Midbrain (tissue), 1 donor: ENCODE data around the gene PYGO2.

Source experiments
- DNase-seq: peaks from one replicate; lab custom pipeline; 2025; lab: John Stamatoyannopoulos, UW

PYGO2 gene, protein sequence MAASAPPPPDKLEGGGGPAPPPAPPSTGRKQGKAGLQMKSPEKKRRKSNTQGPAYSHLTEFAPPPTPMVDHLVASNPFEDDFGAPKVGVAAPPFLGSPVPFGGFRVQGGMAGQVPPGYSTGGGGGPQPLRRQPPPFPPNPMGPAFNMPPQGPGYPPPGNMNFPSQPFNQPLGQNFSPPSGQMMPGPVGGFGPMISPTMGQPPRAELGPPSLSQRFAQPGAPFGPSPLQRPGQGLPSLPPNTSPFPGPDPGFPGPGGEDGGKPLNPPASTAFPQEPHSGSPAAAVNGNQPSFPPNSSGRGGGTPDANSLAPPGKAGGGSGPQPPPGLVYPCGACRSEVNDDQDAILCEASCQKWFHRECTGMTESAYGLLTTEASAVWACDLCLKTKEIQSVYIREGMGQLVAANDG

DNA sequence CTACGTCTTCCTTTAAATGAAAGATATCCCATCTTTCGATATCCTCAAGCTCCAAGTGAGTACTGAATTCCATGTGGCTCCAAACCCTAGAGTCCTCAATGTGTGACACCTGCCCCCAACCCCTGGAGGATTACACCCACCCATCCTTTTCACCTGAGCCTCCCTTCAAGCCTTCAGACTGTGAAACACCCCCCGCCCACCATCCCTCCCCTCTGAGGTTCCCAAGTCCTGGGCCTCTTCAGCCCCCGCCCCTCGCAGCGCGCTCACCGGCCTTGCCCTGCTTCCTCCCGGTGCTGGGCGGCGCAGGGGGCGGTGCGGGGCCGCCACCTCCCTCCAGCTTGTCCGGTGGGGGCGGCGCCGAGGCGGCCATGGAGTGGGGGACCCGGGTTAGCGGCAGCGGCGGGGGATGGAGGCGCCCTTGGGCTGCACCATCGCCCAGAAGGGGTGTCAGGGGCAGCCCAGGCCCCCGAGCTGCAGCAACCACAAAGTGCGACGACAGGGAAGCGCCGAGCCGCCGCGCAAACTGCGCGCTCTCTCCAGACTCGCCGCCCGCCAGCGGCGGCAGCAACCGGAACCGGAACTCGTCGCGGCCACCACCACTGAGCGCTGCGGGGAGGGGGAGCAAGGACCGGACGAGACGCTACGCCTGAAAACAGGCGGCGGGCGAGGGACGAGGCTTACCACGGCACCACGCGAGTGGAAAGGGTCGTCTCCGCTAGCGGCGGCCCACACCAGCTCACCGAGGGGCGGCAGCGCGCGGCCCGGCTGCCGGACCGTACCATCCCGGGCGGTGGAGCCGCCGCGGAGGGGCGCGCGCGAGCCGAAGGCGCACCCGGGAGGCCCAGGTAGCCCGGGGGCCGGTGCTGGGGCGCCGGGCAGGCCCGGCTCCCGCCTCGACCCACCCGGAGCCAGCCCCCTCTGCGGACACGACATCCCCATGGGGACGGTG lies at the start of gene PYGO2:
PYGO2 (minus strand) TSS at position 576 of the 949 bp plus-strand sequence; CDS start at position 370, 206 bp downstream.
- DNase-seq: peak; percentile 83

DNA sequence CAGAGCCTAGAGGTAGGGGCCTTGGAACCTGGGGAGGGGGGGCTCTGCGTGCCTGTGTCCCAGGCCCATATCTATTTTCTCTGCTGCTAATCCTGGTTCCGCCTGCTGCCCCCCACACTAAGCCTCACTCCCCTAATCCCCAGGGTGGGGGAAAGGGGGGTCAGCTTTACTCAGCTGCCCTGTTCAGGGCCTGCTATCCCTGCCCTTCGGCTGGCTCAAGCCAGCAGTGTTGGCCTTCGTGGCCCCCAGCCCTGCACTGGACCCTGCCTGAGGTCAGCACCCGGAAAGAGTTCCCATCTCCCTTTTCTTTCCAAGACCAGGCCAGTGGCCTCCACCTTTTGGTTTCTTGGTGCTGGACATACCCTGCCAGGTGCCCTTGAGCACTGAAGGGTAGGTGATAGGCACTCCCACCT lies 49.4 kb upstream of the PYGO2 start:
- no peak for DNase-seq

DNA sequence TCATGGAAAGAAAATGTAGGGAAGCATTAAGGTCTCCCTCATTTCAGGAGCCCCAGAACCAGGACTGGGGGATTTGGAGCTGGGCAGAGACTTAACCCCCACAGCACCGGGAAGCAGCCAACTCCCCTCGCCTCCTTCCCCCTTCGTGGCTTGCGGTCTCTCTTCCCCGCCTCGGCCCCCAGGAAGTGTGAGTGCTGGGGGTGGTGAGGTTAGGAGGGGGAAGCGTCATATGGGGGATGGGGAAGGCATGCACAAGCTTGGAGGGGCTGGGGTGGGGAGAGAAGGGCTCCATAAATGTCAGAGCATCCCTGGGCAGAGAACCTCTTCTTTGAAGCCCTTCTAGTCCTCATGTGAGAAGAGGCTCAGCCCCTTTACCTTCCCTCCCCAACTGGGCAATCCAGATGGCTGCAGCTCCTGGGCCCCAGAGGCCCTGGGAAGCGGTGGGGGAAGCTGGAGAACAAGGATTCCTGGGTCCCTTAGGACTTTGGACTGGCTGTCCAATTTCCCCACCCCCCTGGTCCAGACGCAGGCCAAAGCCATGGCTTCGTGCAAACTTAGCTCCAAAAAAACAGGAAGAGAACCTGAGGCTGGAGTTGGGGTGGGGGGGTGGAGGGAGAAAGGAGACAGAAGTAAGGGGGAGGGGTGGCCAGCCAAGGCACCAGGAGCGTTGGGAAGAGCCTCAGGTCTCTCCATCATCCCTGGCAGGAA lies 48.8 kb upstream of the PYGO2 start:
- no peak for DNase-seq

DNA sequence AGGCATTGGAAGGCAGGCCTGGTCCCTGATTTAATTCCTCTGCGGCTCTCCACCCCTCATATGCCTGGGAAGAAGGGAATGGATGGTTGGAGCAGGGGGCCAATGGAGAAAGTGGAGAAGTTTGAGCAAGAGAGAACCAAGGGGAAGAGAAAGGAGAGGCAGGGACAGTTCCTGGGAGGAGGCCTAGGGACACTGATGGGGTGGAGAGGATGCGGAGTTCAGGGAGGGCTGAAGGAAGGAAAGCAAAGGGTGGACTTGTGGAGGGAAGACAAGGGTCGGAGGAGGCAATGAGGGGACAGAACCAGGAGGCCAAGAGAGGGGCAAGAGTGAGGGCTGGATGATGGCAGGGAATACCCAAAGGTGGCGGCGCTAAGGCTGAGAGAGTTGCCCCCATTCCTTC lies 48.2 kb upstream of the PYGO2 start:
- no peak for DNase-seq

DNA sequence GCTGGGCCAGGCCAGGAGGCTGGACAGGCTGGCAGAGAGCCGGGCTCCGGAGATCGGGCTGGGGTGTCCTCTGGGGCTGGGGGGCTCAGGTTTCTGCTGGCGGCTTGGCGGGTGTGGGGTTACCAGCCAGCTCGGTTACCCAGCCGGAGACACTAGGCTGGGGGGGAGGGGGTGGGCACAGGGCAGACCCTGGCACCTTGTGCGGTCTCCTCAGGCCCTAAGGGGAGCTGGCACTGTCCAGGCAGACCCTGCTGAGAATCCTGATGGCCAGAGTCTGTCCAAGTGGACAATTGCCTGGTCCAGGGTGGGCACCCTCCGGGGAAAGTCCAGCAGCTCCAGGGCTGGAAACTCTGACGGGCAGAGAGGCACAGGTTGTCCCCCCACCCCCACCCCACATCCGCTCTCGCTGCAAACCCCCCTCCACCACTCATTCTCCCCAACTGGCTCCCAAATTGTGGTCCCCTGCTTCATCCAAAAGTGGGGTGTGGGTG lies 47.7 kb upstream of the PYGO2 start:
- DNase-seq: no peak

DNA sequence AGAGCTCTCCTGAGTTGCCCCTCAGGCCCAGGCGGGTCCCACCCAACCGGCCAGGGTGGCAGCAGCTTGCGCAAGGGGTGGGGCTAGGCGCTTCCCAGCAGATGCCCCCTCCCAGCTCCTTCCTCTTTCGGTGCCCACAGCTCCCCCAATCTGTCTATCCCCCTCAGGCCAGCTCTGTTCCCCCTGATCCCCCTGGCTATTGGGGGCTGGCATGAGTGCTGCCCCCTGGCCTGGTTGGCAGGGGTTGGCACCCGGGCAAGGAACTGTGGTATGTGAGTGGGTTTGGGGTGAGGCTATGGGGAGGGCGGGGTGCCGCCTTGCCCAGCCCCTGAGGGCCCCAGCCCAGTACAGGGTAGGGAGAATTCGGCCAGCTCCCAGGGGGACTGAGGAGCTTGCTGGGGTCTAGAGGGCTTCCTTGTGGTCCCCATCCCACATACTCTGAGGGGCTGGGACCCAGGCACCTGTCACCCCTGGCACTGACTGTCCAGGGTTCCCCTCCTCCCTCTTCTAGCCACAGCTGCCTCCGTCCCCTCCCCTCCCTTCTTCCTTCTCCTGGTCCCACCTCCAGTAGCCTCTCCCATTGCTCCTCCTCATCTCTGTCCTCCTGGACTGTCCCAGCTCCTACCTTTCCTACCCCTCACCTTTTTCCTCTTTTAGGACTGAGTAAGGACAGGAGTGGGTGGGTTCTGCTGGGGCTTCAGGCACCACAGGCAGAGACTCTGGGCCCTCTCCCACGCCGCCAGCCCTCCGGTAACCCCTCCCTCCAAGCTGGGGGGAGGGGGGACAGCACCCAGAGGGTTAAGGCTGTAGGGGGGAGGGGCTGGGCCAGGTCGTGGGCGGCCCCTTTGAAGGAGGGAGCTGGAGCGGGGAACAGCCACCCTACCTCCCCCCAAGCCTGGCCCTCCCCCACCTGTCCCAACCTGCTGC lies 46.7 kb upstream of the PYGO2 start:
- DNase-seq: no peak

DNA sequence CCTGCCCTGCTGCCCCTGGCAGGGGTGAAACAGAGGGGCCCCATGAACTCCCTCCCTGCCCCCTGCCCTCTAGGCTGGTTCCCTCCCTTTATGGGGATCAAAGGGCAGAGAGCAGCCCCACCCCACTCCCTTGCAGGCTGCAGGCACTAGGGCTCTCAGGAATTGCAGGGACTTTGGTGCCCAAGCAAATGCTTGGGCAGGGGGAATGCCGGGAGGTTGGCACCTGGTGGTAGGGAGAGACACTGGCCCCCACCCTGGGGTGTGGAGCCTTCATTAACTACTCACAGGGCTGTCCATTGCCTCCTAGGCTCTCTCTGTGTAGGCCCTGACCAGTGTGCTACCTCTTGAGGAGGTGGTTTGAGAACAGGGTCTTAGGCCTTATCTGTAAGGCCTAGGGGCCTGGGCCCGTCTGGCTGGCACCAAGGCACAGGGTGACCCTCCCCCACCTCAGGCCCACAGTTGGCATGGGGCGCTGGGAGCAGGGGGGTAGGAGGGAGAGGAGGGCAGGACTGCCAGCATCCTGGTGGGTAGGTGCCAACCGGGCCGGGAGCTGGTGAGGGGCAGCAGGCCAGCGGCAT lies 45.8 kb upstream of the PYGO2 start:
- DNase-seq: peak; percentile 48

DNA sequence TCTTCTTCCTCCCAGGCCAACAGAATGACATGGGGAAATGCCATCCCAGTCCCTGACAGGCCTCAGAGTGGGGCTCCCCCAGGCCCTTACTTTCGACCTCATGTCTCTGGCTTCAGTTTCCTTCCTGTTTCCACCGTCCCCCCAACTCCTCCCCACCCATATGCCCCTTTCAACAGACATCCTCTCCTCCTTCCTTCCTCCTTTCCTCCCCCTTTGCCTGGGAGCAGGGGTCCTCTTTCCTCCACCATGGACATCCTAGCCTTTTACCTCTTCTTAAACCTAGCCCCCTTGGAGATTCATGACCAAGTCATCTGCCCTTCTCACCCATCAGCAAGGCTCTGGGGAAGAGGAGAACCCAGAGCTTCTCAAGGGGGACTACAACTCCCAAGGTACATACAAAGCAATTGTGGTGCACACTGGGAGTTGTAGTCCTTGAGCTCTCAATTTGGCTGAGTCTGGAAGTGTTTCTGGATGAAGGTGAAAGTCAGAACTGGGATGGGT lies 45.1 kb upstream of the PYGO2 start:
- DNase-seq: peak; percentile 26

DNA sequence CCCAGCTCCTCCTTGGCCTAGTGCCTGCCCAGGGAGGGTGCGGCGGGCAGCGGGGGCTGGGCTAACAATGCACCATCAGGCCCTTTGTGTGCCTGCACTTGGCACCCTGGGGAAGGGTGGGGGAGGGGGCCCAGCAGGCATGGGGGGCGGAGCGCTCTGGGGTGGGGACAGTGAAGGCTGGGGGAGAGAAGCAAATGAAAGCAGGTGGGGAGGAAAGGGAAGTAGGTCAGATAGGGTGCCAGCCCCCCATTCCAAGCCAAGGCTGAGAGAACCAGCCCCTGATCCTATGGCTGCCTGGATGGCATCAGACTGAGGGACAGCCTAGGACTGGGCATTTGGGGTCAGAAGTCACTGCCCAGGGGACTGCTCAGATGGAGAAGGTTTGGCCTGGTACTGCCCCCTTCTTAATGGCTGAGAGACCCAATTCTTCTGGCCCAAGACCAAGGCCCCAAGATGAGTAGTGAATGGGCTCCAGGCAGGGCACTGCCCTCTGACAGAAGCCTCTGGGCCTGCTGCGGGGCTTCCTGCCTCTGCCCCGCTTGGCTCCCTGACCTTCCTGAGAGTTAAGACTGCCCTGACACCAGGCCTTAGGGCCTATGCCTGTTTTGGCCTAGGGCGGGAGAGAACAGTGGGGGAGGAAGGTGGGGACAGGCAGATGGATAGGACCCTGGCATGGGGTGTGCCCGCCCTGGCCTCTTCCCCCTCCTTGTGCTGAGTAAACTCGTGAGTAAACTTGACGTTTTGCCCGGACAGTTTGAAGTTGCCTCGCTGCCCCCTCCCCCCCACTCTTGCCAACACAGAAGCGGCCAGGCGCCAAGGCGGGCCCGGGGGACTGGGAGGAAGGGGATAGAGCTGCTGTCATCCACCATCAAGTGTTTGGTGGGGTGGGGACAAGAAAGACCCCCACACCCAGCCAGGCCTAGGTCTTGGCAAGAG lies 43.8 kb upstream of the PYGO2 start:
- peak; percentile 75 for DNase-seq

DNA sequence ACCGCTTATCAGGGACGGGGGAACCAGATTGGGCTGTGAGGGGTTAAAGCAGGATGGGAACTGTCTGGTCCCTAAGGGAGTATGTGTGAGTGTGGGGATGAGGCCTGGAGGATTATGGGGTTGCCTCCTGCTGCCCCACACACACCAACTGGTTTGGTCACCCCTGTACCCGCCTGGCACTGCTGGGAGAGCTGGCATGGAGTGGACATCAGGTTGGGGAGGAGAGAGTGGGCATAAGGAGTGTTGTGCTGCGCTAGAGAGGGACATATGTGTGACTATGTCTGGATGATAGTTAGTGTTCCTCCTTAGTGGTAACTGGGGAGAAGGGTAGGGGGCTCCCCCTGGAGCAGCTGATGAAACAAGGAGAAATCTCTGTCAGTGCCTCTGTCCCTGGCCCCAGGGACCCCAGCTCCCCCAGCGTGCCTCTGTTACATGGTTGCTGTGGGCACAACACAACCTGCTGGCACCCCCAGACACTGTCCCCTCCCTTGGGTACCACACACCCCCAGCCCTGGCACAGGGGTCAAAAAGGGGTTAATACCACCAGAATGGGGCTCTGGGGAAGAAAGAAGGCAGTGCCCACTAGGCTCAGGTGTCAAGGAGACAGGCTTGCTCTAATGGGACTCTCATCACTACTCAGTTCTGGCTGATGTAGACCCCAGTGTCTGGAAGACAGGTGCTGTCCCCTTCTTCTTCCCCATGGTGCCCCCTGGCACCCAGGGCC lies 42.9 kb upstream of the PYGO2 start:
- DNase-seq: peak; percentile 30

DNA sequence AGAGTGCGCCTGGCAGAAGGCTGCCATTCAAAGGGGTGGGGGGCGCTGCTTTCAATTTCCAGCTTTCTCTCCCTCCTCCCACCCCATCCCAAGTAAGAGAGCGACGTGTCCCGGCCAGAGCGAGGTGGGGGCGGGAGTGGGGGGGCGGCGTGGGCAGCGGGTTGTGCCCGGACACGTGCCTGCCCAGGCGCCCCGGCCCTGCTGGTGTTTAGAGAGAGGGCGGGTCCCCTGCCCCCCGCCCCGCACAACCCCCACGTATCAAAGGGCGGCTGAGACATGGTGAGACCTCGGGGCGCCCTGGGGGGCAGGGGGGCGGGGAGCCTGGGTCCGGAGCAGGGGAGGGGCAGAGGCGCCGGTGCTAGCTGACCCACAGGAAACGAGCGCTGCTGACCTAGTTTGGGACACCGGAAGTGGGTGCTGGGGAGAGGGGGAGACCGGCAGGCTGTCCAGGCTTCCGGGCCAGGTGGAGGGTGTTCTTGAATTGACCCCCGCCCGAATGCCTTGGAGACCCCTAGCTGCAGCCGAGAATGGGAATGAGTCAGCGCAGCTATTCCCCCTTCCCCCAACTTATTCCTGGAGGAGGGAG lies 42.3 kb upstream of the PYGO2 start:
- peak; percentile 58 for DNase-seq

DNA sequence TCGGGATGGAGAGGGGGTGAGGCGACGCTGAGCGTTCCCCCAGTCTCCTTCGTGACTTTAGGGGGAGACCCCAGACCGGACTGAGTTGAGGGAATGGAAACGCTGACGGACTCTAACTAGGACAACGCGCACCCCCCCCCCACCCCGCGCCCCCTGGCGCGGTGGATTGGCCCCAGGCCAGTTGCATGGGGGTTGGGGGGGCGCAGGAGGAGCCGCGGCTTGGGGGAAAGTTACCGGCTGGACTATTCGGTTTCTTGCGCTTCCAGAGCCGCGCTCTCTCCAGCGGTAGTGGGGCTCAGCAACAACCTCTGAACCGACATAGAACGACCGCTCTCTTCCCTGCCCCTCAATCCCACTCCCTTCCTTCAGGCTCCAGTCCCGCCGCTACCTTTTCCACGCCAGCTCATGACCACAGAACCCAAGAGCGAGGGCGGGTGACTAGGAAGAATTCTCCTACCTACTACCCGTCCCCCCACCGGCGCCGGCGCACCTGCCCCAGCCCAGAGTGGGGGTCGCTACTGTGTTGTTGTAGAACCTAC lies 41.7 kb upstream of the PYGO2 start:
- DNase-seq: peak; percentile 58

DNA sequence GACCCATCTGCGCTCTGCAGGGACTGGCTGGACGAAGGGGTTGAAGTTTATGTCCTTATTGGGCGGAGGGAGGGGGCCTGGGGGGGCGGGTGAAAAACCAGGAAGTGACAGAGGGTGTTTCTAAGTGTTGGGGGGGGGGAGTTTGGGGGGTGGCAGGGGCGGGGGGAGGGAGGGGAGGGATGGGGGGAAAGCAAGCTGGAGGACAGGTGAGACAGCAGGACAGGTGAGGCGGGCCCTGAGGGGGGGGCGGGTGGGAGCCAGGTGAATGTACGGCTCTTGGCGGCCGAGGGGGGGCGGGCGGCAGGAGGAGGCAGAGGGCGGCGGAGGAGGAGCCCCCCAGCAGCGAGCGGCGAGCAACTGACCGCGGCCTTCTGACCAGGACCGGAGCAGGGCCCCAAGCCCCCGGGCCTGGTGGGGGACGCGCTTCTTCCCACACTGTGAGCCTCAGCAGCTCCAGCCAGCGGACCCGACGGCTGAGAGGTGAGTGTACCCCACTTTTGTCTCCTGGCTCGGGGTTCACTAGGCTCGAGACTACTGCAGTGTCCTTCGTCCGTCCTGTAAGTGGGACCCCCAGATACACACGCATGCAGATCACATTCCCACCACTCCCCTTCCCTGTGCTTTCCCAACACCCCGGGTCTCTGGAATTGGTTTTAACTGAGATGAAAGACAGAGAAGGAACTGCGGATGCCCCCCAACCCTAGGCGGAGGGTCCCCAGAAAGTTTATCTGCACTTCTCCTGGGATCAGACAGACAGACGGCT lies 41.1 kb upstream of the PYGO2 start, which contains the start of gene ZBTB7B:
ZBTB7B (plus strand) TSS at position 339 of the 763 bp plus-strand sequence. CDS start 11,859 bp downstream, outside the sequence.
- peak; percentile 30 for DNase-seq

DNA sequence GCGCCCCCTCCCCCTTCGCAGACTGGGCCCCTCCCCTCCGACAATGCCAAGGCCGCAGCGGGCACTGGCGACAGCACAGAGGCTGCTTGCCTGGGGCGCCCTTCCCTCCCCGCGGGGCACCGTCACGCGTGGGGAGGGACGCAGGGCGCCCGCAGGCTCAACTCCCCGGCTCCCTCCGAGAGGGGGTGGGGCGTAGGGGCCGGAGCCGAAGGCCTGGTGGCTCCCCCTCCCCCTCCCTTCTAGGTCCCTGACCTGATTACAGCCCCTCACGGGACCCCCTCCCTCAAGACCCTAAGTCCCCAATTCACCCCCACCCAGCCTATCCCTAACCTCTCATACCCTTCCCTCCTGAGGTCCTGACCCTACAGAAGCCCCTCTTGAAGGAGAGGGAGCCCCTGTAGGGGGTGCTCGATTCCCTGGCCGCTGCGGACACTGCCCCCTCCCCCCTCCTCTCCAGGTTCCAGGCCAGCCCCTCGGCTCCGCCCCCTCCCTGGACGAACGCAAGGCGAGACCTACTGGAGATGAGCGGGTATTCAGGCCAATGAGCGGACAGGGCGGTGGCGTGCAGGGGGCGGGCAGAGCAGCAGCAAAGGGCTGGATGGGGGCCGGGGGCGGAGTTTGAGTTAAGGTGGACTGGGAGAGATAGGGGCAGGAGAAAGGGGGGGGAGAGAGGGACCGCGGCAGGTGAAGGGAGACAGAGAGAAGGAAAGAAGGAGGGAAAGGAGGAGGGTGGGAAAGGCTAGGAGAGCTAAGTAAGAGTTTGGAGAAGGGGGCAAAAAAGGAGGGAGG lies 40.3 kb upstream of the PYGO2 start:
- peak; percentile 99 for DNase-seq

DNA sequence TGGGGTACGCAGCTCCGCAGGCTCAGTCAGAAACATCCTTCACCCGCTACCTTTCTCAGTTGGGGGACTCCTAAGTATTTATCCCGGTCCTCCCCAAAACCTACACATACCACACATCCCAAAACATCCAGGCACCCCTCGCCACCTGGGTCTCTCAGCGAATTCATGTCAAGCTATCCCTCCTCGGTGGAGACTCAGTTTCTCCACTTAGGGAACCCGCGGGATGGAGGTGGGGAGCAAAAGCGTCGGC lies 39.8 kb upstream of the PYGO2 start:
- no peak for DNase-seq

DNA sequence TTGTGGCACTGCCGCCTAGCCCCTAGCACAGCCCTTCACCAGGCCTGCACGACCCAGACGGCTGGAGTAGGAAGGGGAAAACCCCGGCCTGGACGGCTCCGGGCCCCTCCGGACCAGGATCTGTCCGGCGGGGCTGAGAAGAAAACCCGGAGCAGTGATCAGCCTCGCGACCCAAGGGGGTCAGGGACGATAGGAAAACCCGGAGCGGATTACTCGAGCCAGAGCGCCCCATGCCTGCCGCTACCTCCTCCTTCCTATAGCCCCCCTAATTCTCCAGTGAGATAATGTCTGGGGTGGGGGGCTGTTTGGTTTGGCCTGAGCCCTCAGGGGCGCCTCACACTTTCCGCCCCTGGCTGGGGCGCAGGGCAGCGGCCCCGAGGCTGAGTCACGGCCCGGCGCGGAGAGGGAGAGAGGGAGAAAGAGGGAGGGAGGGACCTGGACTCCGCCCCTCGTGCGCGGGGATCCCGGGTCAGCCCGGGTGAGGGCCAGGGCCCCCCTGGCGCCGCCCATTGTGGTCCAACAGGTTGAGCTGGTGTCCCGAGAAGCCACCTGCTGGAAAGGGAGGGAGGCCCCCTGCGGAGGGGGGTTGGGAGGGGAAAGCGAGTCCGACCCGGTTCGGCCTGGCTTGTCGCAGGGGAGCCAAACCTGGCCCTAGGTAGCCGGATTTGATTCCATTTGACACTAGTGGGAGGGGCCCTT lies 39.3 kb upstream of the PYGO2 start:
- DNase-seq: peak; percentile 91
